Measurements from ENCODE around the gene FGF6.

The FGF6 gene

DNA sequence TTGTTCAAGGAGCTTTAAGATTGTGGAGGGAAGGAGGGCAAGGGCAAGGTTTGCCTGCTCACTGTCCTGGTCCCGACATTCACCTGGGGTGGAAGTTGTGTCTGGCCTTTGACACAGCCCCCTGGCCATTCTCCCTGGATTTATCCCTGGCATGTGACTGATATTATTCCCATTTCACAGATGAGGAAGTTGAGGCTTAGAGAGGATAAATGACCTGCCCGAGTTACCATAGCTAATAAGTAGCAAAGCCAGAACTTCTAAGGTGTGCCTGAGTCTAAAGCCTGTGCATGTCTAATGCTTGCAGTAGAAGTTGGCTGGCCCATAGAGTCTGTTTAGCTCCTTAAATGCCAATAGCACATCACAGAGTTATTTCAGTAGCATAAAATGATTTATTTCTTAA, 720 bp upstream of the FGF6 start:
- no peak for DNase-seq

DNA sequence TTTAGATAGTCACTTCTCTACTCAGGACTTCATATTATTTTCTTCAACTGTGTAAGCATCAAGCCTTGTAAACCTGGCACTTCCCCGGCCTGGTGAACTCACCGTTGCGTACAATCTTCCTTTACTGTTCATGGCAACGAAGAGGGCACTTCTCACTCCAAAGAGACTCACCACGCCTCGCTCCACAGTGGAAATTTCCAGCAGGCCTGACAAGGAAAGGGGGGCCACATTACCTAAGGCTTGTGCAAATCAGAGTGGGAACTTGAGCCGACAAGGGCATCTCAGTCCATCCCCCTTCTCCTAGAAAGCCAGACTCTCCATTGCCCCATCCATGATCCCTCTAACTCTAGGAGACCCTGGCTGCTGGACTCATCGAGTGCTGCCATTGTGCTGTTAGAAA, 1.6 kb downstream of the FGF6 start:
- no peak for DNase-seq

GRCh38 chr12:4443616-4444015, 2.0 kb downstream of the FGF6 start:
- DNase-seq: no peak

DNA sequence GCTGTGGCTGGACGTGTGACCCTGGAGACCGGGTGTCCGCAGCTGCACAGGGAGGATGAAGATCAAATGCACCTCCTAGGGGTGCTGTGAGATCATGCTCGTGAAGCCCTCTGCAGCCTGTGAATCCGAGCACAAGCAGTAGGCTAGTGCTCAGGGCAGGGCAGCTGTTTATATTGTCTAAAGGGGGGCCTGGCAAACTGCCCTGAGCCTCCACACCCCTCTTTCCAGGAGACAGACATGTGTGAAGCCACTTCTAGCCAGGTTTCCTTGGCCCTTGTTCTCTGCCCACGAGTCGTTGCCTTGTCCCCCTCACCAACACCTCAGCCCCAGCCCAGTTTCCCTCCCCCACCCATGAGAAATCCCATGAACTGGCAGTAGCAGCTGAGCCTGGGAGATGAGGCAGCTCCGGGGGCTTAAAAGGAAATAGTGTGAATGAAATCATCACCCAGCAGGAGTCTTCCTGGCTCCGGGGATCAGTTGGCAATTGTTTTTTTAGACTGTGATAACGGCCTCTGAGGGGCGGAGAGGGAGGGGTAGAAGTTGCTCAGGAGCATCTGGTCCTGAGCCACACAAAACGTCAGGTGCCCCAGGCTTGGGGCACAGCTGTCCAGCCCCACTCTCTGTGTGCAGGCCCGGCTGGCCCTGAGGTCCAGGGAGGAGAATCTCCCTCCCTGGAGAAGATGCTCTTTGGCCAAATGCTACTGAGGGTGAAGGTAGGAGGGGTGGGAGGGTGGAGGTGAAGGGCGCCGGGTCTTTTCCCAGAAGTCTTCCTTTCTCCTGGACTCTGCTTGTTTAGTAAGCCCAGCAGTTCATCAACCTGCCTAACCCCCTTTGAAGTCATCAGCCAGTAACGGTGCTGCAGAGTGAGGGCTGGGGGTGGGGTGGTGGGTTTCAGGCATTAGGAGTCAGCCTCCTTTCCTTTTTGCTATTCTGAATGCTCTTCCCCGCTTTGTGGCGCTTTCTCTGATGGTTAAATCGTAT, 4.0 kb downstream of the FGF6 start:
- peak; percentile 70 for DNase-seq

GRCh38 chr12:4440187-4440941, 5.3 kb downstream of the FGF6 start:
- no peak for DNase-seq

- no peak for DNase-seq
Observed at GRCh38 chr12:4439736-4440135, 5.9 kb downstream of the FGF6 start.

DNA sequence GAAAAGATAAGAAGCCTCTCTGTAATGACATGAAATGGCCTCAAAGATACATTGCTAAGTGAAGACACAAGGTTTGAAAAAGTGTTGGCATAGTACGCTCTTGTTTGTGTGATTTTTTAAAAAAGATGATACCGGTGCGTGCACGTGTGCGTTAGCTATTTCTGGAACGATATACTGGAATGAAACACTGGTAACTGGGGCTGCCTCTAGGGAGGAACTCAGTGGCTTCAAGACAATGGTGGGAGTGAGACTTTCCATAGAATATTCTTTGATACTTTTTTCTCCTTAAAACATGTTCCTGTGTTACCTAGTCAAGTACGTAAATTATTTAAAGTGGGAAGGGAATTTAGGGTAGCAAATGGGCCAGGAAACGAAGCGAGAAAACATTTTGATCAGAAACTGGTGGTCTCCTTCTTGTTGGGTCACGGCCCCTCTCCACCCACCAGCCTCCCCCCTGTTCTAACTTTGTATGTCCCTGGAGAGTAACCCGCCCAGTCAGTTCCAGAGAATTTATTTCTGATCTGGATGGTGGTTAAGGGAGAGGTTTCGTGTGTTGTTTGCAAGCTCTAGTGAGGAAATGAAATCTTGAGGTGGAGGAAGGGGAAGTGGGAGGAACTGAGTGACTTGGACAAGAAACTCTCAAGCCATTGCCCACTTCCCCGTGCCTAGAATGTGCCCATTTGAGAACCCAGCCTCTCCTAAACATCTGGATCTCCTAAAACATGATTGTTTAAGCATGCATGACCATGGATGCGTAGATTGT, 6.6 kb downstream of the FGF6 start:
- DNase-seq: no peak

- no peak for DNase-seq
Observed at GRCh38 chr12:4435537-4435936, 10.1 kb downstream of the FGF6 start.

- no peak for DNase-seq
Observed at GRCh38 chr12:4434706-4435425, 10.7 kb downstream of the FGF6 start.

- DNase-seq: no peak
Observed at GRCh38 chr12:4434301-4434700, 11.3 kb downstream of the FGF6 start.

DNA sequence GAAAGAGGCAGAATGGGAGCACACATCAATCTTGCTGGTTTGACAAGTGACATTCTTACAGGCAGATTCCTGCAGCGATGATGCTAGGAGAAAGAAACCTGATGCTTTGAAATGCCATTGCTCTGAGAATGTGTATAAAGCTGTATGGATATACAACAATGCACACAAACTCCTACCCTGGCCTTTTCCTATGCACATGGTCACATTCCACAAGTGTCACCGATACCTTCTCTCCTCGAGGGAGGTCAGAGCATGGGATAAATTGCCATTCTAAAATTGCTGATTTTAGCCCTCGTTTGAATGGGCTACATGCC, 11.9 kb downstream of the FGF6 start:
- no peak for DNase-seq

- DNase-seq: no peak
Observed at GRCh38 chr12:4432878-4433744, 12.5 kb downstream of the FGF6 start.

DNA sequence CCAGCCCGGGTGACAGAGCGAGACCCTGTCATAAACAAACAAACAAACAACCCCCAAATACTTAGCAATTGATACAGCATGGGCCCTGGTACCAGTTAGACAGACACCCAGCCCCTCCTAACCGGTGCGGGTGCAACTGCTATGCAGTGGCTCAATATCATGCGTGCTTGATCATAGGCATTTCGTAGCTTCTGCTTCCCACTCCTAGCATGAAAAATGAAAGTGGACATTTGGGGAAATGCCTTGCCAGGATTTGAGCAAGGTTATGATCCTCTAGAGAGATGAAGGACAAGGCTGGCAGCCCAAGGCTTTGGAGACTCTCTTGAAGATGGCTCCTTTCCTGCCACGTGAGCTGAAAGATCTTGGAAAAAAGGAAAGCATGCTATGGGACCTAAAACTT, 13.7 kb downstream of the FGF6 start:
- DNase-seq: no peak

GRCh38 chr12:4431436-4431835, 14.2 kb downstream of the FGF6 start:
- DNase-seq: no peak

DNA sequence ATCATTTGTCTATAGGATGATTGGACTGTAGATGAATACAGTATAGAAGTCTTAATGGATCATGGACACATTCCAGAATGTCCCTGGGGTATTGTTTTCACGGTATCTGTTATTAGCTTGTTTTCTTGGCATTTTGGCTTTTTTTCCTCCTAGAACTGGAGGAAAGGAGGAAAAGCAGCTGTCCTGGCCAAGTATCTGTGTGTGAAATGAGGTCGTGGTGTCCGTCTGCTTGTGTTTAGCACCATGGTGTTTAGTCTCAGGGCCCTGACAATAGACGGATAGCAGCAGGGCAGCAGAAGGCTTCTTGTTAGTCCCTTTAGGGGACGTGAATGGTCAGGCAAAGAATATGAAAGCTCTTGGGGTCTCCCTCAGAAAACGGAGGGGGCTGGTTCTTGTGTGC, 21.2 kb downstream of the FGF6 start:
- DNase-seq: no peak

- DNase-seq: no peak
Observed at GRCh38 chr12:4423528-4424195, 22.0 kb downstream of the FGF6 start.

GRCh38 chr12:4422985-4423384, 22.6 kb downstream of the FGF6 start:
- no peak for DNase-seq

DNA sequence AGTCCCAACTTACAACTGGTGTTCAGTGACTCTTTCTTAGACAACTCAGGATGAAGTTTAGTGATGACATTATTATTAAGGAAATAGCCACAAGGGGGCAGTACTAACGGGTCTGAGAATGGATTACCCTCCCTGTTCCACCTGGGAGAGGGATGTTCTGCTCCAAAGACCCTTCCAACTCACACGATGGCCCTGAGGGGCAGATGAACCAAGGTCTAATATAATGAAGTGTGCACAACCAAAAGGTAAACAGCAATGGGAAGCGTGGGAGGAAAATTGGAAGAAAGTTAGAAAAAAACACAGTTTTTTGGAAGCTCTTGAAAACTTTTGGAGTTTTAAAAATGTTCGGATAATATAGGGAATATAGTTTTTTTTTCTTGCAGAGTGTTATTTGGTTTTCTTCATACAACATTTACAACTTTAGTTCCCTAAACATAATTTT, 24.0 kb downstream of the FGF6 start:
- no peak for DNase-seq

DNA sequence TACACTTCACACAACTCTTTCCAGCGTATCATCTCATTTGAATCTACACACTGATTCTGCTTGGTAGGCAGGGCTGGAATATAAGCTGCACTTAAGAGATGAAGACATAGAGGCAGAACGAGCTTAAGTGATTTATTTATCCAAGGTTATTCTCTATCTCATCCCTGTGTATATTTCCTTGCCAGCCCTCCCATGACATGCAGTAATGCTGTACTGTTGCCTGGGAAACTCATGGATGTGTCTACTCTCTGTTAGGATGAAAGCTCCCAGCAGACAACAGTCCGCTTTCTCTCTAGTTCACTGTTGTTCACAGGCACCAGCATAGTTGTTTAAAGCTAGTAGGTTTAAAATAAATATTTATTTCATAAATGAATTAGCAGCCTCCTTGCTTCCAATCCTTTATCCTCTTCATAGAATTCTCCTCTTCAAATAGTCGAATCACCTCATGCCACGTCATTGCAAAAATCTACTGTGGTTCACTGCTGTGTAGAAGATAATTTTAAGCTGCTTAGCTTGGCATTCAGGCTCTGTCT, 25.4 kb downstream of the FGF6 start:
- no peak for DNase-seq

DNA sequence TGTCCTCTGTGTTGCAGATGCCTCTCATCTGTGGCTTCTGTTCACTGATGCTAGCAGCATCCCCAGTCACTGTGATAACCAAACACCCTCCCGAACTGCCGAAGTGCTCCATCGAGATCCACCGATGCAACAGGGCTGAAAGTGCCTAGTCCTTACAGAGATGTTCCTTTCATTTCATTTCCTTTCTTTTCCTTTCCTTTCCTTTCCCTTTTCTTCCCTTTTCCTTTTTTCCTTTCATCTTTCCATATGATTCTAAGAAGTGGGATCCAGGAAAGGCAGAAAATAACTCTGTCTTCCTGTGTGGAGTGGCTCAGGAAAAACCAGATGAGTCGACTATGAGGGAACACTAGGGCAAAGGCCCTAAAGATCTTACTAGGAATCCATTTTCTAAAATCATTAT, 26.7 kb downstream of the FGF6 start:
- DNase-seq: no peak

DNA sequence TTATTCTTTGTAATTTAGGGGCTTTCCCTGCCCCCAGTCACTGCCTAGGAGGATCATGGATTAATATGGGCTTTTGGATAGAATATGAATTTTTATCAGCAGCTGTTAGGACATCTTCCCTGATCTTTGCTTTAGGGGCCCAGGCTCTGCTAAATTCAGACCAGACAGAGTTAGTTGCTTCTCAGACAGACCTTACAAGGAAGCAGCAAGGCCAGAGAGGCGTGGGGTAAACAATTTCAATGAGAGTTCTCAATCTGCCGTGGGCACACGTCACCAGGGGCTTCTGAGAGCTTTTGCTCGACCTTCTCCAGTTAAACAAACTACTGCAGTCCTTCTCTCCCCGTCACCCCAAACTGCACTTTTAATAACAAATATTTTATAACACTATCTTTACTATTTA, 27.7 kb downstream of the FGF6 start:
- no peak for DNase-seq

Measured in left hindlimb (tissue), 1 donor.